Epithelial cell of proximal tubule (primary cell): Measurements from ENCODE around the gene ATP8A2. TPM values are rescaled to one million over a fixed set of nuclear protein-coding genes. Genes with fewer than 3 reads are reported as not detected.
A peak's percentile ranks its signal among the peaks of the same experiment; 100 is the strongest.
"Not testable (repeated sequence)": the region's sequence is repeated elsewhere in the genome, so short reads cannot be mapped to it uniquely, and the experiment has no call there.

Experiments used
- DNase-seq: peaks from one replicate; pipeline ENCODE4 v3.0.0-alpha.2; 2011; ENCODE audit warnings: low read depth
- H3K4me3 ChIP-seq: 2 replicates; pipeline ENCODE4 v1.5.1; 2011; ENCODE audit warnings: low read depth, mild to moderate bottlenecking, low read length
- CTCF ChIP-seq: conservative IDR thresholded peaks from 2 replicates; pipeline ENCODE4 v1.5.1; 2012; ENCODE audit warnings: low read depth, mild to moderate bottlenecking, low read length
- total RNA-seq: library from RNA; depleted of rRNA; stranded (reverse); fragments of >200 nt; gene quantifications from 2 replicates; pipeline ENCODE4 v1.2.3, GENCODE V29; 2015

Gene ATP8A2
- total RNA-seq, 1 donor from 2014 or later = 2.2 TPM

GRCh38 chr13:26062853-26063444, 691.2 kb downstream of the ATP8A2 start:
- no peak for DNase-seq
- H3K4me3 ChIP-seq = no peak overlapping the region
- TF ChIP-seq CTCF = peak; percentile 95

GRCh38 chr13:26066492-26066891, 694.7 kb downstream of the ATP8A2 start:
- not testable (repeated sequence) for H3K4me3 ChIP-seq, DNase-seq

GRCh38 chr13:26067601-26068000, 695.8 kb downstream of the ATP8A2 start:
- no peak for TF ChIP-seq CTCF
- H3K4me3 ChIP-seq = no peak overlapping the region
- no peak for DNase-seq

- not testable (repeated sequence) for DNase-seq, H3K4me3 ChIP-seq
Observed at GRCh38 chr13:26068372-26068771, 696.6 kb downstream of the ATP8A2 start.

GRCh38 chr13:26069642-26070041, 697.9 kb downstream of the ATP8A2 start:
- DNase-seq, H3K4me3 ChIP-seq: not testable (repeated sequence)

- TF ChIP-seq CTCF = no peak
- no peak for DNase-seq
- no peak overlapping the region for H3K4me3 ChIP-seq
Observed at GRCh38 chr13:26071691-26072090, 699.9 kb downstream of the ATP8A2 start.

GRCh38 chr13:26072335-26072734, 700.6 kb downstream of the ATP8A2 start:
- DNase-seq, H3K4me3 ChIP-seq: not testable (repeated sequence)

GRCh38 chr13:26074706-26075105, 702.9 kb downstream of the ATP8A2 start:
- no peak for DNase-seq
- peak; percentile 44 for TF ChIP-seq CTCF
- H3K4me3 ChIP-seq = peak overlapping the region; percentile 28

Other genes with a start within 250 kb of the ATP8A2 start
- 0.29 TPM in 1 of 2 replicates, not detected in the other for gene AMER2, start 199.7 kb upstream of the ATP8A2 start, total RNA-seq
- 21.7 and 28.4 TPM in 2 replicates for gene MTMR6, start 84.5 kb upstream of the ATP8A2 start, total RNA-seq
- gene NUP58, start 70.3 kb upstream of the ATP8A2 start, total RNA-seq = 50.7 and 74.9 TPM in 2 replicates